ENCODE results near the gene PNPLA1. TPM values are rescaled to one million over a fixed set of nuclear protein-coding genes. Genes with fewer than 3 reads are reported as not detected.
A peak's percentile ranks its signal among the peaks of the same experiment; 100 is the strongest.

The PNPLA1 gene
- total RNA-seq, 1 donor from 2014 or later, result not detected

- H3K4me3 ChIP-seq, result no peak overlapping the region
These were observed 58.7 kb downstream of the PNPLA1 start for GRCh38 chr6:36328600-36328999.

GRCh38 chr6:36329798-36330291 lies 60.0 kb downstream of the PNPLA1 start:
- H3K4me1 Mint-ChIP-seq, result peaks cover 80% of the 10 kb centered on the region
- H3K9me3 Mint-ChIP-seq, result no peaks in the 10 kb centered on the region
- no peak overlapping the region for H3K4me3 Mint-ChIP-seq
- no peaks in the 10 kb centered on the region for H3K9me3 ChIP-seq (ENCODE audit: low read depth)
- H3F3A ChIP-seq (ENCODE audit: low read depth), result no peaks in the 10 kb centered on the region
- DNase-seq (ENCODE audit: low spot score), result peak; percentile 54
- H3K27me3 ChIP-seq, result no peaks in the 10 kb centered on the region
- peaks cover 17% of the 10 kb centered on the region for H3K27me3 Mint-ChIP-seq (ENCODE audit: insufficient read depth, low read depth)
- peak overlapping the region; percentile 18 for H3K4me2 ChIP-seq
- no peaks in the 10 kb centered on the region for H4K20me1 ChIP-seq (ENCODE audit: low read depth)
- H3K9ac ChIP-seq, result no peak overlapping the region
- H3K4me1 ChIP-seq, result peaks cover 22% of the 10 kb centered on the region
- H3K79me2 ChIP-seq (ENCODE audit: low read depth), result no peaks in the 10 kb centered on the region
- H3K27ac ChIP-seq, result no peak overlapping the region
- no peak overlapping the region for H3K27ac Mint-ChIP-seq
- H3K36me3 Mint-ChIP-seq, result no peaks in the 10 kb centered on the region
- no peak overlapping the region for H3K4me3 ChIP-seq
- H3K36me3 ChIP-seq, result no peaks in the 10 kb centered on the region
- peak overlapping the region; percentile 58 for H2AFZ ChIP-seq (replicated peaks)
- TF ChIP-seq EZH2phosphoT487 (IDR thresholded peaks at IDR 0.05) (no peak), CTCF (IDR thresholded peaks at IDR 0.05) (no peak), EZH2 (IDR thresholded peaks at IDR 0.05) (no peak)

More at GRCh38 chr6:36328600-36328999, 58.7 kb downstream of the PNPLA1 start:
- TF ChIP-seq CTCF (IDR thresholded peaks at IDR 0.05), result no peak
- TF ChIP-seq EZH2phosphoT487 (IDR thresholded peaks at IDR 0.05), result no peak
- TF ChIP-seq EZH2 (IDR thresholded peaks at IDR 0.05), result no peak
- no peaks in the 10 kb centered on the region for H3K79me2 ChIP-seq (ENCODE audit: low read depth)
- H3K4me1 ChIP-seq, result peaks cover 15% of the 10 kb centered on the region
- H3K9me3 Mint-ChIP-seq, result no peaks in the 10 kb centered on the region
- DNase-seq (ENCODE audit: low spot score), result no peak
- H3K36me3 ChIP-seq, result no peaks in the 10 kb centered on the region
- H3K27me3 ChIP-seq, result no peaks in the 10 kb centered on the region
- H2AFZ ChIP-seq (replicated peaks), result no peak overlapping the region
- no peak overlapping the region for H3K9ac ChIP-seq
- peak overlapping the region; percentile 36 for H3K4me3 Mint-ChIP-seq
- H3K9me3 ChIP-seq (ENCODE audit: low read depth), result no peaks in the 10 kb centered on the region
- no peaks in the 10 kb centered on the region for H3F3A ChIP-seq (ENCODE audit: low read depth)
- H3K27me3 Mint-ChIP-seq (ENCODE audit: insufficient read depth, low read depth), result peaks cover 21% of the 10 kb centered on the region
- no peak overlapping the region for H3K4me2 ChIP-seq
- no peaks in the 10 kb centered on the region for H4K20me1 ChIP-seq (ENCODE audit: low read depth)
- H3K27ac ChIP-seq, result no peak overlapping the region
- peaks cover 74% of the 10 kb centered on the region for H3K4me1 Mint-ChIP-seq
- H3K27ac Mint-ChIP-seq, result no peak overlapping the region
- no peaks in the 10 kb centered on the region for H3K36me3 Mint-ChIP-seq

- Histone ChIP-seq H3K9me3 (ENCODE audit: low read depth) (no peaks in the 10 kb centered on the region), H3K27me3 (no peaks in the 10 kb centered on the region), H3K4me3 (no peak overlapping the region), H3F3A (ENCODE audit: low read depth) (no peaks in the 10 kb centered on the region), H2AFZ (replicated peaks) (peak overlapping the region; percentile 58), H3K79me2 (ENCODE audit: low read depth) (no peaks in the 10 kb centered on the region), H3K4me1 (peaks cover 22% of the 10 kb centered on the region), H3K4me2 (peak overlapping the region; percentile 18), H4K20me1 (ENCODE audit: low read depth) (no peaks in the 10 kb centered on the region), H3K36me3 (no peaks in the 10 kb centered on the region), H3K27ac (no peak overlapping the region), H3K9ac (no peak overlapping the region)
- Mint-ChIP-seq H3K27me3 (ENCODE audit: insufficient read depth, low read depth) (peaks cover 17% of the 10 kb centered on the region), H3K27ac (no peak overlapping the region), H3K36me3 (no peaks in the 10 kb centered on the region), H3K4me3 (no peak overlapping the region), H3K9me3 (no peaks in the 10 kb centered on the region), H3K4me1 (peaks cover 80% of the 10 kb centered on the region)
- DNase-seq (ENCODE audit: low spot score), result no peak
- TF ChIP-seq EZH2 (IDR thresholded peaks at IDR 0.05) (no peak), EZH2phosphoT487 (IDR thresholded peaks at IDR 0.05) (no peak), CTCF (IDR thresholded peaks at IDR 0.05) (no peak)
These were observed 60.5 kb downstream of the PNPLA1 start for GRCh38 chr6:36330366-36330765.

All from neural progenitor cell (in vitro differentiated cells).